Coronary artery (tissue), 2 donors: Measurements from ENCODE around the gene TACC2.

Experiments used
- DNase-seq: peaks from one replicate; pipeline ENCODE4 v3.0.0-alpha.2; 2017; ENCODE audit warnings: low spot score
- H3K27ac ChIP-seq, 2 donors: fragments of 200-600 bp; sonication (generic); one replicate each; pipeline ENCODE4 v1.5.1; 2016 to 2019
- H3K4me3 ChIP-seq: fragments of 200-600 bp; sonication (generic); 2 replicates; pipeline ENCODE4 v1.5.1; 2016; ENCODE audit warnings: mild to moderate bottlenecking, moderate library complexity
- CTCF ChIP-seq: fragments of 200-600 bp; sonication (generic); IDR thresholded peaks from one replicate; pipeline ENCODE4 v1.5.1; 2019; ENCODE audit warnings: antibody characterized with exemption

Gene TACC2

GRCh38 chr10:122295451-122295809 is 306.5 kb downstream of the TACC2 start:
- no peak for TF ChIP-seq CTCF
- no peak overlapping the region for H3K4me3 ChIP-seq
- peak; percentile 55 for DNase-seq
- H3K27ac ChIP-seq: no peak overlapping the region

DNA sequence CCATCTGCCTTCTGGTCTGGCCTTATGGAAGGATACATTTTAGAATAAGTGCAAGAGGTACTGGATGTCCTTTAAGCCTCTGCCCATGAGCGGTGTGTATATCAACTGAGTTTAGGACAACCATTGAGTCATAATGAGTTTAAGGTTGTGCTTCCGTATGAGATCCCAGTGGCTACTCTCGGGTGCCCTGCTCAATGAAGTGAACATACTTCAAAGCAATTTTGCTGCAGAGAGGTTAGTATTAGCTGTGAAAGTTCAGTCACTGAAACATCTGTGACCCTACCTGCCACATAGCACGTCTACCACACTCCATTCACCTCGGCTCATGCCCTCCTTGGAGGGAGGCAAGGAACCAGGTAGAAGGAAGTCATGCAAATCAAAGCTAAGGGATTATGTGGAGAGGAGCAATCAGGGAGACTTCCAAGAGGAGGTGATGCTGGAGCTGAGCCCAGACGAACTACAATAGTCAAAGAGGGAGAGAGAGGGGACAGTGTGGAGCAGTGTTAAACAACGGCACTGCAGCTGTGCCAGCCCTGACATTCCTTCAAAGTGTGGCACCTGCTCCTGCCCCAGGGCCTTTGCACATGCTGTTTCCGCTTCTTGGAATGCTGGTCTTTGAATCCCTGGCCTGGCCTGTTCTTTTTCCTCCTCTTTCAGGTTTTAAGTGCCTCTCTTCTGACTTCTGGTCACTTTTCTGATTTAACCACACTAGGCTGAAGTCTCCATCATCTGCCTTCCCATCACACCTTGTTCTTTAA is 307.6 kb downstream of the TACC2 start:
- no peak for TF ChIP-seq CTCF
- DNase-seq: peak; percentile 38
- Histone ChIP-seq H3K4me3 (no peak overlapping the region), H3K27ac (no peak overlapping the region)

DNA sequence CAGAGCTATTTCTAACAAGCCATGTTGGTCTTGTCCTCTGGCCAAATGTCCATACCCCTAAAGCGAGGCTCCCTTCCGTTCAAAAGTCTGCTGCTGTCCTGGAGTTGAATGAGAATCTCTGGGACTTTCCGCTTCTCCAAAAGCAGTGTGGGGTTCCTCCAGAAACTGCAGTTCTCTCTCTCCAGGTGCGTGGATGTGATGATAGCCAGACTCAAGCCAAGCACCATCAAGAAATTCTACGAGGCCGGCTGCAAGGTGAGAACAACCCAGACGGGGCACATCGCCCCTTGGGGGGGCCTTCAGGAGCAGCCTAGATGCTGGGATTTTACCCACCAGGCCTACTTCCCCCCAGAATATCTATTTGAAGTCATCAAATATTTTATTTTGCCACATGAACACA is 308.6 kb downstream of the TACC2 start:
- no peak for TF ChIP-seq CTCF
- no peak overlapping the region for H3K4me3 ChIP-seq
- peak; percentile 55 for DNase-seq
- no peak overlapping the region for H3K27ac ChIP-seq

DNA sequence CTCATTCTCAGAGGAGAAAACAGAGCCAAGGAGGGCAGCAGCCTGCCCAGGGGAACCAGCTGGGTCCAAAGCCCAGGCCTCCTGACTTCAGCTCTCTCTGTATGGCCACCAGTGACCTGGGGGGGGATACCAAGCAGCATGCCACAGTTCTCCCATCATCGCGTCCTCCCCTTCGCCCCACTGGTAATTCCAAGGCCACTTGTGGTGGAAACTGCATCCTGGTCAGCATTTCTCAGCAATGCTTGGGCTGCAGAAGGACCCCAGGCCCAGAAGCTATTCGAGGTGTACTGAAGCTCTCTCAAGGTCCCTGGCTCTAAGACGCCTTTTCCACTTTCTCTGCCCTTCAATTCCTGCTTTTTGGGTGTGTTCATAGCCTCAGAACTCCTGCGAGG is 309.2 kb downstream of the TACC2 start:
- peak; percentile 70 for DNase-seq
- TF ChIP-seq CTCF: no peak
- H3K4me3 ChIP-seq: no peak overlapping the region
- no peak overlapping the region for H3K27ac ChIP-seq

- Histone ChIP-seq H3K27ac (no peak overlapping the region), H3K4me3 (peak overlapping the region; percentile 55)
- peak; percentile 73 for TF ChIP-seq CTCF
- DNase-seq: peak; percentile 77
Measured at GRCh38 chr10:122298598-122299301, 309.8 kb downstream of the TACC2 start.

- H3K4me3 ChIP-seq: no peak overlapping the region
- H3K27ac ChIP-seq: no peak overlapping the region
- DNase-seq: peak; percentile 62
- TF ChIP-seq CTCF: no peak
Measured at GRCh38 chr10:122299423-122300075, 310.6 kb downstream of the TACC2 start.
